Lung (tissue), 12 donors: Measurements from ENCODE around the gene TSPAN17. TPM values are rescaled to one million over a fixed set of nuclear protein-coding genes. Genes with fewer than 3 reads are reported as not detected.

ENCODE experiments used
- ATAC-seq: fragments of 200-7000 bp; cut with Tn5 transposase; one replicate; pipeline ENCODE4 v1.9.1; 2020; ENCODE audit warnings: moderate number of reproducible peaks; ENCODE audit not compliant: insufficient read depth, low FRiP score
- DNase-seq, 3 donors: peaks; one replicate each; pipeline ENCODE4 v3.0.0-alpha.2; 2013 to 2017
- H3K27ac ChIP-seq, 2 donors: one replicate each; pipeline ENCODE4 v1.5.1; 2013; ENCODE audit warnings: mild to moderate bottlenecking in 2 of 2, moderate library complexity in 2 of 2, control low read depth in 1 of 2, inconsistent platforms in 1 of 2, low read depth in 1 of 2, low read length in 1 of 2
- H3K27me3 ChIP-seq, 3 donors: one replicate each; pipeline ENCODE4 v1.5.1; 2013; ENCODE audit warnings: low read length in 2 of 3; ENCODE audit not compliant: control insufficient read depth in 3 of 3, insufficient read depth in 3 of 3
- H3K36me3 ChIP-seq, 4 donors: one replicate each; pipeline ENCODE4 v1.5.1; 2013; ENCODE audit warnings: low read length in 4 of 4, mild to moderate bottlenecking in 1 of 4, moderate library complexity in 1 of 4; ENCODE audit not compliant: control insufficient read depth in 4 of 4, insufficient read depth in 4 of 4
- H3K4me1 ChIP-seq, 5 donors: one replicate each; pipeline ENCODE4 v1.5.1; 2013; ENCODE audit warnings: low read length in 5 of 5, mild to moderate bottlenecking in 2 of 5, moderate library complexity in 1 of 5; ENCODE audit not compliant: control insufficient read depth in 5 of 5, insufficient read depth in 5 of 5
- H3K4me3 ChIP-seq: one replicate; pipeline ENCODE4 v1.5.1; 2013; ENCODE audit warnings: mild to moderate bottlenecking, control low read depth, moderate library complexity
- H3K9ac ChIP-seq, 2 donors: one replicate each; pipeline ENCODE4 v1.5.1; 2013; ENCODE audit warnings: low read length in 2 of 2, control low read depth in 1 of 2; ENCODE audit not compliant: insufficient read depth in 1 of 2
- H3K9me3 ChIP-seq, 4 donors: one replicate each; pipeline ENCODE4 v1.5.1; 2013; ENCODE audit warnings: low read length in 3 of 4, mild to moderate bottlenecking in 1 of 4, moderate library complexity in 1 of 4; ENCODE audit not compliant: control insufficient read depth in 4 of 4, insufficient read depth in 3 of 4
- CTCF ChIP-seq: IDR thresholded peaks from 2 replicates; pipeline ENCODE4 v1.5.1; 2012; ENCODE audit warnings: mild to moderate bottlenecking; ENCODE audit errors: control extremely low read depth, extremely low read depth
- WGBS, 2 donors: extraction: QIAGEN DNeasy Blood & Tissue Kit; methylation state at CpG; one replicate each; pipeline ENCODE4 v1.1.7; 2013; 5-methylcytosine and 5-hydroxymethylcytosine counted together
- polyA plus RNA-seq, 2 donors: library from polyadenylated mRNA; stranded (reverse); fragments of 200-250 nt; gene quantifications; one replicate each; pipeline ENCODE4 v1.2.1, GENCODE V29; 2013
- total RNA-seq, 2 donors: library from RNA; depleted of rRNA in 1 of 2; stranded (reverse); fragments of >200 nt in 1 of 2; gene quantifications; one replicate each; pipeline ENCODE4 v1.2.1, GENCODE V29; 2014 to 2021
- donor health status: control.
- donor health status: control.
- donor health status: Bipolar disorder and iron deficiency.
- donor health status: healthy.
- donor health status: DM: yes; HTN: yes; CAD: no.

TSPAN17 gene
- total and polyA plus RNA-seq, 4 donors = 14.8 to 37.4 (median 27.8) TPM

- WGBS, 2 donors = 76 to 82% methylated on average over 9 of the region's 9 CpGs
- Histone ChIP-seq H3K27me3 (peaks cover 0 to 19% (median 11%) of the 10 kb centered on the region in 3 donors), H3K4me1 (peaks cover 0 to 11% (median 0%) of the 10 kb centered on the region in 5 donors), H3K9ac (no peak overlapping the region), H3K4me3 (no peak overlapping the region), H3K36me3 (no peaks in the 10 kb centered on the region), H3K27ac (no peak overlapping the region), H3K9me3 (peaks cover 0 to 3% (median 0%) of the 10 kb centered on the region in 4 donors)
- no peak for ATAC-seq
- DNase-seq = no peak
- no peak for TF ChIP-seq CTCF
Measured at GRCh38 chr5:176694631-176695030, 47.3 kb downstream of the TSPAN17 start.

- H3K4me1 ChIP-seq = peaks cover 0 to 11% (median 0%) of the 10 kb centered on the region in 5 donors
- no peak overlapping the region for H3K27ac ChIP-seq
- peaks cover 0 to 22% (median 11%) of the 10 kb centered on the region in 3 donors for H3K27me3 ChIP-seq
- DNase-seq (peak in 1 of 3 donors; percentile 12), ATAC-seq (no peak)
- TF ChIP-seq CTCF = no peak
- H3K9me3 ChIP-seq = peaks cover 0 to 3% (median 0%) of the 10 kb centered on the region in 4 donors
- H3K36me3 ChIP-seq = no peaks in the 10 kb centered on the region
- H3K4me3 ChIP-seq = no peak overlapping the region
- WGBS, 2 donors = 51 to 62% methylated on average over 8 of the region's 8 CpGs
- no peak overlapping the region for H3K9ac ChIP-seq
Measured at GRCh38 chr5:176695073-176695472, 47.8 kb downstream of the TSPAN17 start.

DNA sequence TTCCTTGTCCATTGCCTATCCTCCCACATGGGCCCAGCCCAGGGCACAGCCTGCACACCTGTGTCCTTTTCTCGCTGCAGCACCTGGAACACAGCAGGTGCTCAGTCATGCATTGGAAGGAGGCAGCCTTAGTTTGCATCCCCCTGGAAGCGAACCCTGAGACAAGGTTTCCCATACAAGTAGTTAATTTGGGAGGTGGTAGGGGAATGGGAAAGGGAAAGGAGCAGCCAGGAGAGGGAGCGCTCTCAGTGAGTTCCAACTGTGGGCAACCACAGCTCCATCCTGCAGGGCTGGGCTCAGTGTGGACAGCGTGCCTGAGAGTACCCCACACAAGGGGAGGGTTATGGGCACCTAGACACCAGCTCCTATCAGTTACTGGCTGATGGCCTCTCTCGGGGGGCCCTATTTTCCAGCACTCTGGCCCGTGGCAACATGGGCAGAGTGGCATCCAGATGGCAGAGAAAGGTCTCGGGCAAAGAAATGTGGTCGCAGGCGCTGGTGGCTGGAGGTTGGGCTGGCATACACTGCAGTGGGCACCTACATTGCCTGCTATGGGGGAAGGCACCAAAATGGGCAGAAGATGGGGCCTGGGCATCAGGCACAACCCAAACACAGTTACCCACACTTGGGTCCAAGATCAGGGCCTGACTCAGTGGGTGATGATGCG lies 50.1 kb downstream of the TSPAN17 start:
- no peak for DNase-seq
- no peak overlapping the region for H3K9ac ChIP-seq
- peaks cover 0 to 11% (median 0%) of the 10 kb centered on the region in 5 donors for H3K4me1 ChIP-seq
- H3K27ac ChIP-seq = no peak overlapping the region
- H3K9me3 ChIP-seq = no peaks in the 10 kb centered on the region
- ATAC-seq = no peak
- no peaks in the 10 kb centered on the region for H3K36me3 ChIP-seq
- H3K27me3 ChIP-seq = peaks cover 5 to 22% (median 11%) of the 10 kb centered on the region in 3 donors
- 63 to 68% methylated on average over 10 of the region's 10 CpGs for WGBS, 2 donors
- TF ChIP-seq CTCF = no peak
- no peak overlapping the region for H3K4me3 ChIP-seq
